Ishikawa (cell line): ENCODE data around the gene GNG7.

Source experiments
- CEBPB ChIP-seq: IDR thresholded peaks from 2 replicates; pipeline ENCODE4 v1.6.1; 2012
- EGR1 ChIP-seq: IDR thresholded peaks from 2 replicates; pipeline ENCODE4 v1.6.1; 2012
- MAX ChIP-seq: IDR thresholded peaks from 2 replicates; pipeline ENCODE4 v1.6.1; 2012
- REST ChIP-seq: IDR thresholded peaks from 2 replicates; pipeline ENCODE4 v1.6.1; 2012; ENCODE audit warnings: low read depth, mild to moderate bottlenecking
- TAF1 ChIP-seq: IDR thresholded peaks from 2 replicates; pipeline ENCODE4 v1.6.1; 2012; ENCODE audit warnings: low read depth, mild to moderate bottlenecking
- TEAD4 ChIP-seq: IDR thresholded peaks from 2 replicates; pipeline ENCODE4 v1.6.1; 2012
- YY1 ChIP-seq: IDR thresholded peaks from 2 replicates; pipeline ENCODE4 v1.6.1; 2012; ENCODE audit warnings: low read depth

GRCh38 chr19:2627855-2628254 is 74.6 kb downstream of the GNG7 start:
- TF ChIP-seq EGR1 = no peak
- TF ChIP-seq REST = no peak
- TF ChIP-seq TAF1 = no peak
- no peak for TF ChIP-seq TEAD4
- TF ChIP-seq YY1 = no peak
- TF ChIP-seq MAX = no peak
- TF ChIP-seq CEBPB = no peak
